HG03442 (cell line): ENCODE data around the gene JAKMIP1.

ENCODE experiments used
- ATAC-seq: cut with Tn5 transposase; IDR thresholded peaks from one replicate; pipeline ENCODE4 v1.9.1; 2021; ENCODE audit warnings: mild to moderate bottlenecking, moderate library complexity; ENCODE audit not compliant: unreplicated experiment

JAKMIP1 gene

GRCh38 chr4:6071191-6071958 lies 129.0 kb downstream of the JAKMIP1 start:
- no peak for ATAC-seq

GRCh38 chr4:6069845-6070709 lies 130.3 kb downstream of the JAKMIP1 start:
- no peak for ATAC-seq

- ATAC-seq: no peak
These were observed 131.4 kb downstream of the JAKMIP1 start for GRCh38 chr4:6068986-6069385.

- no peak for ATAC-seq
These were observed 134.3 kb downstream of the JAKMIP1 start for GRCh38 chr4:6065934-6066590.

GRCh38 chr4:6065166-6065565 lies 135.2 kb downstream of the JAKMIP1 start:
- no peak for ATAC-seq

- no peak for ATAC-seq
These were observed 136.0 kb downstream of the JAKMIP1 start for GRCh38 chr4:6064383-6064782.

- ATAC-seq: no peak
These were observed 136.7 kb downstream of the JAKMIP1 start for GRCh38 chr4:6063684-6064083.

GRCh38 chr4:6062133-6062532 lies 138.2 kb downstream of the JAKMIP1 start:
- no peak for ATAC-seq

- no peak for ATAC-seq
These were observed 141.0 kb downstream of the JAKMIP1 start for GRCh38 chr4:6059375-6059805.

- no peak for ATAC-seq
These were observed 141.6 kb downstream of the JAKMIP1 start for GRCh38 chr4:6058531-6059374.

- no peak for ATAC-seq
These were observed 143.2 kb downstream of the JAKMIP1 start for GRCh38 chr4:6056976-6057766.

GRCh38 chr4:6055436-6055835 lies 144.9 kb downstream of the JAKMIP1 start:
- ATAC-seq: no peak

- ATAC-seq: no peak
These were observed 145.3 kb downstream of the JAKMIP1 start for GRCh38 chr4:6055030-6055429.

GRCh38 chr4:6054162-6054922 lies 146.0 kb downstream of the JAKMIP1 start:
- ATAC-seq: no peak

GRCh38 chr4:6052679-6053078 lies 147.7 kb downstream of the JAKMIP1 start:
- ATAC-seq: no peak

GRCh38 chr4:6050551-6050950 lies 149.8 kb downstream of the JAKMIP1 start:
- ATAC-seq: no peak

GRCh38 chr4:6049985-6050384 lies 150.4 kb downstream of the JAKMIP1 start:
- no peak for ATAC-seq

GRCh38 chr4:6049278-6049677 lies 151.1 kb downstream of the JAKMIP1 start:
- no peak for ATAC-seq

GRCh38 chr4:6048537-6048936 lies 151.8 kb downstream of the JAKMIP1 start:
- no peak for ATAC-seq
